GM18520 (cell line): ENCODE results near the gene B3GAT3.
"Not testable (repeated sequence)": the region's sequence is repeated elsewhere in the genome, so short reads cannot be mapped to it uniquely, and the experiment has no call there.

Experiments used
- ATAC-seq: cut with Tn5 transposase; IDR thresholded peaks from one replicate; pipeline ENCODE4 v1.9.1; 2021; ENCODE audit not compliant: unreplicated experiment

B3GAT3 gene

GRCh38 chr11:62604460-62605120 lies 17.2 kb downstream of the B3GAT3 start:
- ATAC-seq: no peak

DNA sequence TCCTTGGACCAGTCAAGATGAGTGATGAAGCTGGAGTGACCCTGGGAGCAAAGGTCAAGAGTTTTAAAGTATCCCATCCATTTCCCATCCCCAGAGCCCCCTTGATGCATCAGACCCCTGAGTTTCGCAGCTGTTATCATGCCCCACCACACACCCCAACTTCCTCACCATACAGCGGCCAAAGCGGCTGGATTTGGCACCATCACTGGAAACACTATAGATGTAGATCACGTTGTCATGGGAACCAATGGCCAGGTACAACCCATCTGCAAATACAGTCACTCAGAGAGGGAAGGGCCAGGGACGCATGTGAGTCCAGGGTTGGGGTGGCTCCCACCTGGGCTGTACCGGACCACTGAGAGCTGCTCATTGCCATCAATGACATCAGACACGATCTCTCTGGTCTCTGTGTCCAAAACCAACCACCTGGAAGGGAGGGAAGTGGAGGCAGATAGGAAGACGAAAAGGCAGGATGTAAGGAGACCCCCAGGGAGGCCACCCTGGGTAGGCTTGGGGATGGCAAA lies 17.9 kb downstream of the B3GAT3 start:
- ATAC-seq: no peak

DNA sequence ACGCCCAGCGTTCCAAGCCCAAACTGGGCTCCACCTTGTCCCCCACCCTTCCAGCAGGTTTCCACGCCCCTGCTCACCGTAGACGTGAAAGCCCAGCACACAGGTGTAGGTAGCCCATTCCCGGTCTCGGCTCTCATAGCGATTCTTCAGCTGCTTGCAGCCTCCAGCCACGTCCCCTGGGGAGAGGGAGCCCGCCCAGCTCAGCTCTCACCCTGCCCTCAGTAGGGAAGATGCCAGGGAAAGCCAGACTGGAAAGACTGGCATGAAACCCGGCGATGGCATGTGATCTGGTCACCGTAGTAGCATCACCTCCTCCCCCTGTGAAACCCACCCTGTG lies 18.7 kb downstream of the B3GAT3 start:
- ATAC-seq: no peak

- no peak for ATAC-seq
Measured at GRCh38 chr11:62602141-62603071, 19.4 kb downstream of the B3GAT3 start.

DNA sequence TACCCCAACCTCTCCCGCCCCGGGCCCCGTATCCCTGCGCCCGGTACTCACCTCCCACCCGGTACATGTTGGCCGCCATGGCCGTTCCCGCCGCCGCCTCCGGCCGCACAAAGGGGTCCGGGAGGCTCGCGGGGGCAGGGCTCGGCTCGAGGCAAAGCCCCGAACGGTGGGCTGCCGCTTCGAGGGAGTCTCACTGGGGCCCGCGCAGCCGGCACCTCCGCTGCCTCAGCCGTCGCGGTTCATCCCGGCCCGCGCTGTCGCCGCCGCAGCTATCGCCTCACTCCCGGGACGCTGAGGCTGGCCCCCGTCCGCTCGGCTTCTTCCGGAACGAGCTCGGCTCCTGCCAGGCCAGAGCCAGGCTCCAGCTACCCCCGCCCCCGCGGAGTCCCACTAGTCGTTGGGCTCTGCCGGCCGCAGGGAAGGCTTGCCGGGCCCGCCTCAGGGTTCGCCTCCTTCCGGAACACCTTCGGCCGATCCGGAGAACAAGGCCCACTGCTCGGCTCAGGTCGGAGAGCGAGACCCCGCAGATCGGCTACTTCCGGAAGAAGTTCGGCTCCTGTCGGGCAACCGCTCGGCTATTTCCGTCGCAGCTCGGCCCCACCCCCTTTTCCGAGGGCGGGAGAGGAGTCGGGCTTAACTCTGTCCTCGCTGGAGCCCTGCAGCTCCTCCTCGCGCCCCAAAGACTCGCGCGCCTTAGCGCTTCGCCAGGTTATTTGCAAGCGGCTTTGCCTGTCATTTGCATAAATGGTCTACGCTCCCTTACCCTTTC lies 20.2 kb downstream of the B3GAT3 start, which contains the start of gene MTA2:
Gene MTA2 (minus strand): TSS at position 494 of the 769 bp plus-strand sequence. CDS start 415 bp downstream, at position 79.
- ATAC-seq: peak; percentile 63

GRCh38 chr11:62601122-62601371 lies 20.7 kb downstream of the B3GAT3 start:
- ATAC-seq: no peak

DNA sequence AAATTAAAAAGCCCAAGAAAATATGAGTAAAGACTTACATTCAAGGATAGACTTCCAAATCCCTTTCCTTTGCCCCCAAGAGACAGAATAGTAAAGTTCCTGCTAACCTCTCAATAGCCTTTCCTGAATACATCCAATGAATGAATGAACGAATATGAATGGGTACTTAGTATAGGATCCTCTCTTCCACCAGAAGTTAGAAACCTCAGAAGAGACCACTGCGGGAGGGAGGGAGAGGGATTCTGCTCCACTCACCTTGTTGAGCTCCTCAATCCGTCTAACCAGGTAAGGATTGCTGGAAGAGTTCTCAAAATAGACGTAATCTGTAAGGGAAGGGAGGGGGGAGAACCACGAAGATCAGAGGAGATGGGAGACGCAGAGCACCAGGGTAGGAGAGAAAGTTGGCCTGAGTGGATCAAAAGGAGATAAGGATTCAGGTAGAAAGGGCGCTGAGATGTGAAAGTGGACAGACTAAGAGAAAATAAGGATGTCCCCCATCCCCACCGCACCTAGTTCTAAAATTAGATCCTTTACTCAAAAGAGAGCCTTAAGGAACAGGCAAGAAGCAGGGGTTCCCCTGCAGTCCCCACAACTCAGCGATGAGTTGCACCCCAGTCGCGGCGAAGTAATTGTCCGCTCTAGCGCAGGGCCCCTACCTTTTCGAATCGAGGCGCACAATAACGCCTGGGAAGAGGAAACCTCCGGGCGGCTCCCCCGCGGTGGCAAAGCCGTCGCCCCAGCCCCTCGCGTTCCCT lies 21.2 kb downstream of the B3GAT3 start:
- ATAC-seq: no peak

DNA sequence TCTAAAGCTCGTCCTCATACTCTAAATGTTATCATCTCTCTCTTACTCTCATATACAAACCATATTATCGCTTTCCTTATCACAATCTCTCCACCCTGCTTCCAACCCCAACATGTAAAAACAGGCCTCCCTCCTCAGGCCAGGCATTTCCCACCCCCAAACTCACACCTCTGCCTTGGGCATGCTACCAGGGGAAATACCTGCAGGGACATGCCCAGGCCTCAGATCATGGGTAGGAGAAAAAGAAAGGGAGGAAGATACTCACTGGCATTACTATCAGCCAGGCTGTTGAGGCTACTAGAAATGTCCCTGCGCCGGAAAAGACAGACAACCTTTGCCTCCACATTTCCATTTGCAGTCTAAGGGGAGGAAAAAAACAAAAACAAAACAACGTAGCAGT lies 21.9 kb downstream of the B3GAT3 start:
- ATAC-seq: no peak

- ATAC-seq: peak; percentile 35
Measured at GRCh38 chr11:62599069-62599696, 22.6 kb downstream of the B3GAT3 start.

DNA sequence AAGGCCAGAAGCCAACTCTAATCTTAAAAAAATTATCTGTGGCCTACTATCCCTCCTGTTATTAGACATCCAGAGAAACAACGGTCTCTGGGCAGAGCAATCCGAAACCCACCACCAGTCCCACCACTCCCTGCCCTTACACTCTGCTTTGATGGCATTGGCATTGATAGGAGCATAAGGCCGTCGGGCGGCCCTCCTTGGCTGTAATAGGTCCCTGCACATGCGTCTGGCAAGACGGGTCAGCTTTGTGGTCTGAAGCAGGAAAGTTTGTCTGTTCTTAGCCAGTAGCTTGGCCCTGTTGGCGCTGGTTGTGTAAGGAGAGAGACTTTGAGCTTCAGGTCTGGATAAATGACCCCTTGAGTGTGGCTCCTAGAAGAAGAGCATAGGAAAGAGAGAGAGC lies 26.7 kb downstream of the B3GAT3 start:
- ATAC-seq: no peak

GRCh38 chr11:62593434-62594044 lies 28.2 kb downstream of the B3GAT3 start:
- ATAC-seq: no peak

GRCh38 chr11:62592989-62593421 lies 28.8 kb downstream of the B3GAT3 start:
- no peak for ATAC-seq

DNA sequence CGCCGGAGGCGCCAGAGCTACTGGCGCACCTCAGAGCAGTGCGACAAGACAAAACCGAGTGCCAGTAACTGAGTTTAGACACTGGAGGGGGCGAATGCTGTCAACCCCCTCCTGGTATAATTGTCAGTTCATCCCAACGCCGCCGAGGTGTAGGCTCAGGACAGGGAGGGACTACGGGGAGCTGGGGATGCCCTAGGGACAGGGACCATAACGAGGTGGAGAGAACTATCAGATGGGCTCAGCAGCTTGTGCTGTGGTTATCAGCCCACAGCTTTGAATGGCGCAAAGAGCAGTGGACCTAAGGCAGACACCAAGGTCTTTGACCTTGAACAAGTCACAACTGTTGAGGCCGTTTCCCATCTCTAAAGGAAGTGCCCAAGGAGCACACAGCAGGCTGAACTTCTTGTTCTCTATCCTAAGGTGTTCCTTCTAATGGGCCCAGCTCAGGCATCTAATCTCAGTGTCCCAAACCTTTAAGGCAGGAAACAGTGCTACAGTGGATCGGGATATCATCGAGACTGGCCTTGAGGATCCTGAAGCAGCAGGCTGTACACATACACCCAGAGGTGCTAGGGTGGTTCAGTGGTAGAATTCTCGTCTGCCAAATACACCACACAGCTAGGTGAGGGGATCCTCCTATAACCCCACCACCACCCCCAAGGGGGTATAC lies 29.5 kb downstream of the B3GAT3 start:
- peak; percentile 3 for ATAC-seq

DNA sequence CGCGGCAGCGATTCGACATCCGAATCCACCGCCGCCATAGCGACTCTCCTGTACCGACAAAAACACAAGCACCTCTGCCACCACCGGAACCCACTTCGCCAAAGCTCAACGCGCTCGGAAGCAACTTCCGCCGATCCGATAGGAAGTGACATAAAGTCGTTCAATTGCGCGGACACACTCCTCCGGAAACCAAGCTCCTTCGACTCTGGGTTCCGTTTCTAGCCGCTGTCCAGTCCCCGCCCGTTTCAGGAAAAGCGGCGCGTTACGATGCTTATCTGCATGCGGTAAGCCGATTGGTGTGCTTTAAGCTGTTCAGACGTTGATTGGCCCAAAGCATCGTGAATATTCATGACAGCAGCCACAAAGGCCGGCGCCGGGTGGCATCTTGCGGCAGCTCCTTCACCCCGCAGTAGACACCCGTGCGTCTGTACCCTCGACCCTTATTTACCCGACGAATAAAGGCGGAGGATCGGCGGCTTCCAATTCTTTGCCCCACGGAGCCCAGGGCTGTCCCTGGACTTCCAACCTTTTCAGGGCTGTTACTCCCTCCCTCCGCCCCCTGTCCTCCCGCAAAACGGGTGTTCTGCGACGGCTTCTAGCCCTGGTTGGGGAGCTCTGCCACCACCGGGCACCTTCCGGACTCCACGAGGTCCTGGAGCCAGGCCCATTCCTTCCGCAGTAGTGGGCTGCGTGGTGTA lies 30.2 kb downstream of the B3GAT3 start, which contains the start of gene TUT1:
Gene TUT1 (minus strand): TSS at position 76 of the 698 bp plus-strand sequence. CDS start 38 bp downstream, at position 38.
- peak; percentile 80 for ATAC-seq

DNA sequence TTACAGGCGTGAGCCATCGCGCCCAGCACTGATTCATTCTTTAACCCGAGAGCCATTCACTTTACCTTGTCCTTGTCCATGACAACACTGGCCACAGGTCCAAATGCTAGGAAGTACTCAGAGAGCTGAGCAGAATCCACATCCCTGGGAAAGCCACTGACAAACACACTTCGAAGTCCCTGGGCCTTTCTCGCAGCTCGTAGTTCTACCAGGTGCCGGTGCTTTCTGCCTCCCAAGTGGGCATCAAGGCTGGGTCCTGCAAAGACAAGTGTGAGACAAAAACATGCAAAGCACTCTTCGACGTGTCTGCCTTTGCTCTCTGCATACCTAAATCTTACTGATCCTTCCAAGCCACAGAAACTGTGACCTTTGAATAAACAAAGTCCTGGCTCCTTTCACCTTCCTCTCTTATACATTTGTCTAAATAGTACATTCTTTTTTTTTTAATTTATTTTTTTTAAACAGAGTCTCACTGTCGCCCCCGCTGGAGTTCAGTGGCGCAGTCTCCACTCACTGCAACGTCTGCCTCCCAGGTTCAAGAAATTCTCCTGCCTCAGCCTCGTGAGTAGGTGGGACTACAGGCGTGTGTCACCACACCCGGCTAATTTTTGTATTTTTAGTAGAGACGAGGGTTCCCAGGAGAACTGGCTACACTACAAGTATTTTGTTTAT lies 32.7 kb downstream of the B3GAT3 start:
- ATAC-seq: no peak

DNA sequence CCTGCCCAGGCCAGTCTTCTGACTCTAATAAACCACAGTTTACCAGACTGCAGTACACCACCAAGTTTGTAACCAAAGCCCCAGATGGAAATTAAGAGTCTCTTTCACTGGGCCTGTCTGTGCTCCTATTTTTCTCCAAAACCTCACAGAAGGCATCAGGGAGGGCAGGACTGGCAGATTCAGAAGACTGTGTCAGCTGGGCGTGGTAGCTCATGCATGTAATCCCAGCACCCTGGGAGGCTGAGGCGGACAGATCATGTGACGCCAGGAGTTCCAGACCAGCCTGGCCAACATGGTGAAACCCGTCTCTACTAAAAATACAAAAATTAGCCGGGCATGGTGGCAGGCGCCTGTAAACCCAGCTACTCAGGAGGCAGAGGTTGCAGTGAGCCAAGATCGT lies 36.4 kb downstream of the B3GAT3 start:
- not testable (repeated sequence) for ATAC-seq

DNA sequence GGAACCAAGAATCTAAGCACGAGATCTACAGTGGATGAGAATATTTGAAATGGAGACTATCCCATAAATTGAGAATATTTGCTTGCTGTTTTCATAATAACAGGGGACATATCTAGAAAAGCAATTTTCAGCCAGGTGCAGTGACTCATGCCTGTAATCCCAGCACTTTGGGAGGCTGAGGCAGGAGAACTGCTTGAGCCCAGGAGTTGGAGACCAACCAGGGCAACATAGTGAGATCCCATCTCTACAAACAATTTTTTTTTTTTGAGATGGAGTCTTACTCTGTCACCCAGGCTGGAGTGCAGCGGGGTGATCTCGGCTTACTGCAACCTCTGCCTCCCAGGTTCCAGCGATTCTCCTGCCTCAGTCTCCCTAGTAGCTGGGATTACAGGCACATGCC lies 40.1 kb downstream of the B3GAT3 start:
- ATAC-seq: not testable (repeated sequence)
